ENCODE data around the gene TMEM115.

The TMEM115 gene

GRCh38 chr3:50375258-50375931 lies 16.1 kb upstream of the TMEM115 start:
- no peak for DNase-seq

- DNase-seq: no peak
Measured at GRCh38 chr3:50374363-50375257, 15.3 kb upstream of the TMEM115 start.

- DNase-seq: no peak
Measured at GRCh38 chr3:50373146-50374051, 14.1 kb upstream of the TMEM115 start.

GRCh38 chr3:50372349-50372748 lies 13.0 kb upstream of the TMEM115 start:
- DNase-seq: no peak

- no peak for DNase-seq
Measured at GRCh38 chr3:50371133-50371685, 11.9 kb upstream of the TMEM115 start.

GRCh38 chr3:50370594-50370993 lies 11.3 kb upstream of the TMEM115 start:
- DNase-seq: no peak

- no peak for DNase-seq
Measured at GRCh38 chr3:50369012-50369670, 9.8 kb upstream of the TMEM115 start.

GRCh38 chr3:50365842-50366220 lies 6.5 kb upstream of the TMEM115 start:
- no peak for DNase-seq

- peak; percentile 95 for DNase-seq
Measured at GRCh38 chr3:50365080-50365841, 5.9 kb upstream of the TMEM115 start.

- no peak for DNase-seq
Measured at GRCh38 chr3:50364573-50365079, 5.3 kb upstream of the TMEM115 start.

- DNase-seq: no peak
Measured at GRCh38 chr3:50359760-50360110, 414 bp upstream of the TMEM115 start.

GRCh38 chr3:50358355-50358910 lies 888 bp downstream of the TMEM115 start:
- no peak for DNase-seq

GRCh38 chr3:50357481-50357880 lies 1.8 kb downstream of the TMEM115 start:
- DNase-seq: no peak

- DNase-seq: no peak
Measured at GRCh38 chr3:50356553-50356952, 2.8 kb downstream of the TMEM115 start.

GRCh38 chr3:50355829-50356552 lies 3.3 kb downstream of the TMEM115 start:
- no peak for DNase-seq

- DNase-seq: no peak
Measured at GRCh38 chr3:50354850-50355249, 4.5 kb downstream of the TMEM115 start.

GRCh38 chr3:50354186-50354764 lies 5.0 kb downstream of the TMEM115 start:
- DNase-seq: no peak

- DNase-seq: no peak
Measured at GRCh38 chr3:50353245-50354004, 5.9 kb downstream of the TMEM115 start.

- DNase-seq: no peak
Measured at GRCh38 chr3:50352781-50353180, 6.5 kb downstream of the TMEM115 start.
